ENCODE measurements around the gene CD6.

The CD6 gene

DNA sequence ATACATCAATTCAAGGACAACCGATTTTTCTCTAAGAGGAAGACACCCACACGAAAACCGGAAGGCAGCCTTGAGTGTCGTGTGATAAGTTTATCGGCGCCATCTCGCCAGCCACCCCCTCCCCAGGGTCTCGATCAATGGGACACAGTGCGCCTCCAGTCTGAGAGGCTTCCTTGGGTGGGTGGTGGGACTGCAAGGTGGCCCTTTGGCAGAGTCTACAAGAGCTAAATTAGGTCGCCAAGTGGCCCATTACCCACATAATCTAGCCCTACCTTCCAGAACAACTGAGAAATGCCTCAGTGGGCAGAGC, 64.0 kb downstream of the CD6 start:
- Histone ChIP-seq H3K23ac (ENCODE audit: low read length) (no peak overlapping the region), H3K79me2 (ENCODE audit: control insufficient read depth, insufficient read depth, low read length) (no peaks in the 10 kb centered on the region), H3K27ac (ENCODE audit: low read depth, low read length) (no peak overlapping the region), H2AK5ac (ENCODE audit: low read length) (no peak overlapping the region), H3K4me1 (ENCODE audit: control insufficient read depth, low read depth, low read length) (no peaks in the 10 kb centered on the region), H3K36me3 (ENCODE audit: control insufficient read depth, insufficient read depth, low read length) (no peaks in the 10 kb centered on the region), H3K4me2 (ENCODE audit: low read length) (no peak overlapping the region), H3K18ac (ENCODE audit: low read length) (no peak overlapping the region), H3K9ac (ENCODE audit: low read length) (no peak overlapping the region), H2BK15ac (replicated peaks; ENCODE audit: low read depth) (no peak overlapping the region), H3K27me3 (ENCODE audit: insufficient read depth, low read length, poor library complexity) (no peaks in the 10 kb centered on the region), H3K4me3 (ENCODE audit: low read length) (no peak overlapping the region), H3K4ac (ENCODE audit: low read depth, low read length) (no peak overlapping the region), H3K56ac (ENCODE audit: low read length) (no peak overlapping the region), H4K8ac (ENCODE audit: low read depth, low read length) (no peak overlapping the region), H2BK5ac (ENCODE audit: low read length) (no peak overlapping the region), H4K5ac (ENCODE audit: low read length) (no peak overlapping the region), H2BK120ac (ENCODE audit: low read depth, low read length) (no peak overlapping the region), H3K79me1 (ENCODE audit: low read length) (no peaks in the 10 kb centered on the region)
- WGBS (ENCODE audit: extremely low coverage, insufficient coverage, low lambda C conversion rate): no CpG with 5 or more reads among the region's 10 CpGs
- DNase-seq: no peak

DNA sequence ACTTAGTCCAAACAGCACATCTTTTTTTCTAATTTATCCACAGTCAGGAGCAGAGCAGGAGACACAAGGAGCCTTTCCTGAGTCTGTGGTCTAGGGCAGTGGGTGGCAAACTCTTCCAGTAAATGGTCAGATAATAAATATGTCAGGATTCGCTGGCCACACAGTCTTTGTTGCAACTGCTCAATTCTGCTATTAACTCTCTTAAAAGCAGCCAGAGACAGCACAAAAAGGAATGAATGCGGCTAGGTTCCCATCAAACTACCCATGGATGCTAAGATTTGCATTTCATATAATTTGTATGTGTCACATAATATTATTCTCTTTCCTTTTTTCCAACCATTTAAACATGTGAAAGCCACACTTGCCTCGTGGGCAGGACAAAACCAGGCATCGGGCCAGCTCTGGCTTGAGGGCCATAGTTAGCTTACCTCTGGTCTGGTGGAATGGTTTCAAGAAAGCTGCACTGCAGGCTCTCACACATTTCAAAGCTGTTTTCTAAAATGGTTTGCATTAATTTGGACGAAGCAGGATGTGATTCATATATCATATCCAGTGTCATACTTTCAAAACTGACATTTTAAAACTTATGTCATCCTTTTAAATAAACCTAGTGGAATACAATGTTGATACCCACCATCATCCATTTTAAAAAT, 66.1 kb downstream of the CD6 start:
- Histone ChIP-seq H2BK120ac (ENCODE audit: low read depth, low read length) (no peak overlapping the region), H4K8ac (ENCODE audit: low read depth, low read length) (no peak overlapping the region), H2BK15ac (replicated peaks; ENCODE audit: low read depth) (no peak overlapping the region), H3K27ac (ENCODE audit: low read depth, low read length) (no peak overlapping the region), H3K23ac (ENCODE audit: low read length) (no peak overlapping the region), H3K27me3 (ENCODE audit: insufficient read depth, low read length, poor library complexity) (no peaks in the 10 kb centered on the region), H3K79me1 (ENCODE audit: low read length) (no peaks in the 10 kb centered on the region), H3K9ac (ENCODE audit: low read length) (no peak overlapping the region), H3K4me1 (ENCODE audit: control insufficient read depth, low read depth, low read length) (no peaks in the 10 kb centered on the region), H3K4ac (ENCODE audit: low read depth, low read length) (no peak overlapping the region), H3K4me3 (ENCODE audit: low read length) (no peak overlapping the region), H3K56ac (ENCODE audit: low read length) (no peak overlapping the region), H2BK5ac (ENCODE audit: low read length) (no peak overlapping the region), H3K79me2 (ENCODE audit: control insufficient read depth, insufficient read depth, low read length) (no peaks in the 10 kb centered on the region), H4K5ac (ENCODE audit: low read length) (no peak overlapping the region), H3K18ac (ENCODE audit: low read length) (no peak overlapping the region), H2AK5ac (ENCODE audit: low read length) (no peak overlapping the region), H3K36me3 (ENCODE audit: control insufficient read depth, insufficient read depth, low read length) (no peaks in the 10 kb centered on the region), H3K4me2 (ENCODE audit: low read length) (no peak overlapping the region)
- DNase-seq: no peak
- WGBS (ENCODE audit: extremely low coverage, insufficient coverage, low lambda C conversion rate): no CpG with 5 or more reads among the region's 5 CpGs

- H4K5ac ChIP-seq (ENCODE audit: low read length): no peak overlapping the region
- no peak overlapping the region for H2AK5ac ChIP-seq (ENCODE audit: low read length)
- H3K27me3 ChIP-seq (ENCODE audit: insufficient read depth, low read length, poor library complexity): no peaks in the 10 kb centered on the region
- H3K18ac ChIP-seq (ENCODE audit: low read length): no peak overlapping the region
- H3K4me2 ChIP-seq (ENCODE audit: low read length): no peak overlapping the region
- H3K79me2 ChIP-seq (ENCODE audit: control insufficient read depth, insufficient read depth, low read length): no peaks in the 10 kb centered on the region
- H3K79me1 ChIP-seq (ENCODE audit: low read length): no peaks in the 10 kb centered on the region
- H2BK15ac ChIP-seq (replicated peaks; ENCODE audit: low read depth): no peak overlapping the region
- WGBS (ENCODE audit: extremely low coverage, insufficient coverage, low lambda C conversion rate): no CpG with 5 or more reads among the region's 5 CpGs
- no peaks in the 10 kb centered on the region for H3K36me3 ChIP-seq (ENCODE audit: control insufficient read depth, insufficient read depth, low read length)
- no peak overlapping the region for H3K4ac ChIP-seq (ENCODE audit: low read depth, low read length)
- no peak overlapping the region for H3K23ac ChIP-seq (ENCODE audit: low read length)
- H2BK120ac ChIP-seq (ENCODE audit: low read depth, low read length): no peak overlapping the region
- H2BK5ac ChIP-seq (ENCODE audit: low read length): no peak overlapping the region
- H3K56ac ChIP-seq (ENCODE audit: low read length): no peak overlapping the region
- H3K9ac ChIP-seq (ENCODE audit: low read length): no peak overlapping the region
- no peak overlapping the region for H3K27ac ChIP-seq (ENCODE audit: low read depth, low read length)
- H3K4me1 ChIP-seq (ENCODE audit: control insufficient read depth, low read depth, low read length): no peaks in the 10 kb centered on the region
- H4K8ac ChIP-seq (ENCODE audit: low read depth, low read length): no peak overlapping the region
- DNase-seq: no peak
- no peak overlapping the region for H3K4me3 ChIP-seq (ENCODE audit: low read length)
Measured at GRCh38 chr11:61039916-61040315, 68.4 kb downstream of the CD6 start.

GRCh38 chr11:61041755-61042518, 70.5 kb downstream of the CD6 start:
- Histone ChIP-seq H2BK120ac (ENCODE audit: low read depth, low read length) (no peak overlapping the region), H3K27me3 (ENCODE audit: insufficient read depth, low read length, poor library complexity) (no peaks in the 10 kb centered on the region), H4K8ac (ENCODE audit: low read depth, low read length) (no peak overlapping the region), H3K27ac (ENCODE audit: low read depth, low read length) (no peak overlapping the region), H3K4me1 (ENCODE audit: control insufficient read depth, low read depth, low read length) (no peaks in the 10 kb centered on the region), H3K79me2 (ENCODE audit: control insufficient read depth, insufficient read depth, low read length) (no peaks in the 10 kb centered on the region), H3K36me3 (ENCODE audit: control insufficient read depth, insufficient read depth, low read length) (no peaks in the 10 kb centered on the region), H3K4me3 (ENCODE audit: low read length) (no peak overlapping the region), H3K79me1 (ENCODE audit: low read length) (no peaks in the 10 kb centered on the region), H2AK5ac (ENCODE audit: low read length) (no peak overlapping the region), H3K9ac (ENCODE audit: low read length) (no peak overlapping the region), H3K4ac (ENCODE audit: low read depth, low read length) (no peak overlapping the region), H4K5ac (ENCODE audit: low read length) (no peak overlapping the region), H3K23ac (ENCODE audit: low read length) (no peak overlapping the region), H2BK15ac (replicated peaks; ENCODE audit: low read depth) (no peak overlapping the region), H3K56ac (ENCODE audit: low read length) (no peak overlapping the region), H3K4me2 (ENCODE audit: low read length) (no peak overlapping the region), H3K18ac (ENCODE audit: low read length) (no peak overlapping the region), H2BK5ac (ENCODE audit: low read length) (no peak overlapping the region)
- no CpG with 5 or more reads among the region's 16 CpGs for WGBS (ENCODE audit: extremely low coverage, insufficient coverage, low lambda C conversion rate)
- DNase-seq: peak; percentile 59

DNA sequence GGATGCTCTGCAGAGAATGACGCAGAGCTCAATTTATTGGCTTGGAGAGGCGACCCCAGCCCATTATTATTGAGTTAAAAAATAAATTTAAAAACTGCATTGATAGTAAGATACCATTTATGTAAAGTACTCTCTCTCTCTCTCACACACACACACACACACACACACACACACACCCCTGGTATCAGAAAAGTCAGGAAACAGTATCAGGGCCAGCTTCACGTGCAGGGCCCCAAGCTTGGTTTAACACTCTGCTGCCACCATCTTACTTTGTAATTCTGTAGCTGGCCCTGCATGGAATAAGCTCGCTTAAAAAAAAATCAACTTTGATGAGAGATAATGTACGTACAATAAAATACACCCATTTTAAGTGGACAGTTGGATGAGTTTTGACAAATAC, 71.1 kb downstream of the CD6 start:
- H3K56ac ChIP-seq (ENCODE audit: low read length): no peak overlapping the region
- H3K23ac ChIP-seq (ENCODE audit: low read length): no peak overlapping the region
- H4K5ac ChIP-seq (ENCODE audit: low read length): no peak overlapping the region
- no peak overlapping the region for H3K4me3 ChIP-seq (ENCODE audit: low read length)
- H3K79me1 ChIP-seq (ENCODE audit: low read length): no peaks in the 10 kb centered on the region
- no peaks in the 10 kb centered on the region for H3K4me1 ChIP-seq (ENCODE audit: control insufficient read depth, low read depth, low read length)
- H3K18ac ChIP-seq (ENCODE audit: low read length): no peak overlapping the region
- H3K79me2 ChIP-seq (ENCODE audit: control insufficient read depth, insufficient read depth, low read length): no peaks in the 10 kb centered on the region
- H2BK15ac ChIP-seq (replicated peaks; ENCODE audit: low read depth): no peak overlapping the region
- H2BK120ac ChIP-seq (ENCODE audit: low read depth, low read length): no peak overlapping the region
- WGBS (ENCODE audit: extremely low coverage, insufficient coverage, low lambda C conversion rate): no CpG with 5 or more reads among the region's 5 CpGs
- H2BK5ac ChIP-seq (ENCODE audit: low read length): no peak overlapping the region
- H3K27ac ChIP-seq (ENCODE audit: low read depth, low read length): no peak overlapping the region
- H3K27me3 ChIP-seq (ENCODE audit: insufficient read depth, low read length, poor library complexity): no peaks in the 10 kb centered on the region
- no peak overlapping the region for H4K8ac ChIP-seq (ENCODE audit: low read depth, low read length)
- H3K4me2 ChIP-seq (ENCODE audit: low read length): no peak overlapping the region
- H2AK5ac ChIP-seq (ENCODE audit: low read length): no peak overlapping the region
- no peak overlapping the region for H3K4ac ChIP-seq (ENCODE audit: low read depth, low read length)
- H3K9ac ChIP-seq (ENCODE audit: low read length): no peak overlapping the region
- DNase-seq: no peak
- no peaks in the 10 kb centered on the region for H3K36me3 ChIP-seq (ENCODE audit: control insufficient read depth, insufficient read depth, low read length)

Measured in mesendoderm (in vitro differentiated cells).